K562 (cell line): ENCODE results near the gene ITPR2. TPM values are rescaled to one million over a fixed set of nuclear protein-coding genes. Genes with fewer than 3 reads are reported as not detected.

Experiments used
- ATAC-seq: fragments of 200-7000 bp; cut with Tn5 transposase; 3 replicates; pipeline ENCODE4 v1.9.1; 2020; ENCODE audit warnings: moderate library complexity
- BruUV-seq: library from RNA; stranded (reverse); fragments of 400-500 nt; replicated peaks from 2 replicates; lab custom pipeline; 2021; lab: Mats Ljungman, UMichigan
- CTCF ChIA-PET: fragments of 300-600 bp; formaldehyde crosslinking; extraction: SDS; loops from one replicate; lab custom pipeline; 2021; ENCODE audit warnings: low intra/inter-chr PET ratio; lab: Yijun Ruan, JAX
- POLR2A ChIA-PET: fragments of 300-600, 350-650 bp; sonication (Branson Sonifier 250); formaldehyde crosslinking; extraction: SDS; loops from one replicate; lab custom pipeline; 2021; ENCODE audit warnings: antibody characterized with exemption, inconsistent platforms; lab: Yijun Ruan, JAX
- DNase-seq, 4 experiments: peaks; one replicate each; pipeline versions ENCODE4 v3.0.0 to v3.0.0-alpha.2; 2011 to 2018; ENCODE audit warnings: low spot score in 3 of 4, mixed read lengths in 3 of 4; ENCODE audit errors: extremely low read depth in 1 of 4
- FAIRE-seq: peaks from 2 replicates; lab custom pipeline; 2011; peaks lifted over from hg19 to GRCh38; lab: Jason Lieb, UNC
- H2AFZ ChIP-seq: 2 replicates; pipeline ENCODE4 v1.6.0; 2011; ENCODE audit warnings: low read depth, low read length, control low read depth, inconsistent platforms
- H3K27ac ChIP-seq: fragments of 200-600 bp; 3 replicates; pipeline ENCODE4 v1.8.0; 2011; ENCODE audit warnings: low read depth, mild to moderate bottlenecking, control low read depth, inconsistent platforms, low read length, moderate library complexity, mixed read lengths; ENCODE audit errors: extremely low read depth
- H3K27me3 ChIP-seq, 2 experiments: fragments of 300-600 bp in 1 of 2; 2 replicates in 1 of 2; 3 replicates in 1 of 2; pipeline versions ENCODE4 v1.6.0 to v1.8.0; 2011; ENCODE audit warnings: inconsistent platforms in 2 of 2, low read length in 2 of 2, mild to moderate bottlenecking in 1 of 2, mixed read lengths in 1 of 2, moderate library complexity in 1 of 2; ENCODE audit not compliant: control insufficient read depth in 2 of 2, insufficient read depth in 2 of 2
- H3K36me3 ChIP-seq: fragments of 300-600 bp; 3 replicates; pipeline ENCODE4 v1.8.0; 2011; ENCODE audit warnings: mild to moderate bottlenecking, low read length, inconsistent platforms; ENCODE audit not compliant: control insufficient read depth, insufficient read depth
- H3K4me1 ChIP-seq, 2 experiments: fragments of 200-600 bp in 1 of 2; replicated peaks in 1 of 2; 2 replicates in 1 of 2; 3 replicates in 1 of 2; pipeline versions ENCODE4 v1.5.1 to v1.8.0; 2011; ENCODE audit warnings: inconsistent platforms in 2 of 2, low read length in 2 of 2, mild to moderate bottlenecking in 1 of 2, mixed read lengths in 1 of 2, moderate library complexity in 1 of 2; ENCODE audit not compliant: control insufficient read depth in 2 of 2, insufficient read depth in 2 of 2
- H3K4me2 ChIP-seq: 2 replicates; pipeline ENCODE4 v1.6.1; 2011; ENCODE audit warnings: low read length, control low read depth, inconsistent platforms, mixed read lengths; ENCODE audit not compliant: insufficient read depth
- H3K4me3 ChIP-seq: fragments of 200-600 bp; sonication (generic), shearing (Covaris generic); 2 replicates; pipeline ENCODE4 v1.5.1; 2016; ENCODE audit warnings: control low read depth, inconsistent platforms
- H3K79me2 ChIP-seq: fragments of 200-600 bp; 3 replicates; pipeline ENCODE4 v1.8.0; 2011; ENCODE audit warnings: low read length, inconsistent platforms; ENCODE audit not compliant: control insufficient read depth, insufficient read depth
- H3K9ac ChIP-seq, 2 experiments: 2 replicates each; pipeline versions ENCODE4 v1.6.0 to v1.6.1; 2011; ENCODE audit warnings: low read depth in 2 of 2, low read length in 2 of 2, control low read depth in 1 of 2, inconsistent platforms in 1 of 2, mild to moderate bottlenecking in 1 of 2, mixed read lengths in 1 of 2; ENCODE audit not compliant: insufficient read depth in 1 of 2
- H3K9me1 ChIP-seq: one replicate; pipeline ENCODE4 v1.6.0; 2011; ENCODE audit warnings: inconsistent platforms, mild to moderate bottlenecking, low read length, moderate library complexity; ENCODE audit not compliant: control insufficient read depth, insufficient read depth
- H3K9me3 ChIP-seq: replicated peaks from 2 replicates; pipeline ENCODE4 v1.5.1; 2011; ENCODE audit warnings: low read depth, low read length, inconsistent platforms; ENCODE audit not compliant: control insufficient read depth, insufficient read depth
- H4K20me1 ChIP-seq: replicated peaks from 2 replicates; pipeline ENCODE4 v1.6.1; 2011; ENCODE audit warnings: low read length, inconsistent platforms, mixed read lengths; ENCODE audit not compliant: control insufficient read depth, insufficient read depth
- BRCA1 ChIP-seq, 2 experiments: fragments of 450-650 bp in 1 of 2; sonication (generic) in 1 of 2; formaldehyde crosslinking in 1 of 2; IDR thresholded peaks; 2 replicates each; pipeline versions ENCODE4 v1.5.0 to v1.6.1; 2017 to 2020; ENCODE audit warnings: mild to moderate bottlenecking in 1 of 2, missing genetic modification reagents in 1 of 2
- CREM ChIP-seq: IDR thresholded peaks from 2 replicates; pipeline ENCODE4 v1.6.1; 2014; ENCODE audit warnings: antibody characterized with exemption, low read depth
- DDX20 ChIP-seq: fragments of 450-650 bp; IDR thresholded peaks from 2 replicates; pipeline ENCODE4 v1.6.1; 2016; ENCODE audit warnings: missing genetic modification characterization, low read depth, mild to moderate bottlenecking, missing compliant biosample characterization, moderate library complexity
- ETV5 ChIP-seq: sonication (generic); formaldehyde crosslinking; IDR thresholded peaks from 2 replicates; pipeline ENCODE4 v1.4.0; 2020; ENCODE audit warnings: low read depth, mild to moderate bottlenecking, missing genetic modification reagents
- GATAD2A ChIP-seq: fragments of 450-650 bp; IDR thresholded peaks from 2 replicates; pipeline ENCODE4 v1.6.1; 2017
- HEY1 ChIP-seq: fragments of 250-450 bp; sonication (Bioruptor Pico); IDR thresholded peaks from 2 replicates; pipeline ENCODE4 v1.5.0; 2020; ENCODE audit warnings: mild to moderate bottlenecking, moderate library complexity, borderline replicate concordance
- KLF10 ChIP-seq: fragments of 250-450 bp; sonication (Bioruptor Pico); IDR thresholded peaks from 2 replicates; pipeline ENCODE4 v1.6.1; 2021; ENCODE audit warnings: matching md5 sums
- MAFF ChIP-seq: IDR thresholded peaks from 2 replicates; pipeline ENCODE4 v1.6.1; 2012; ENCODE audit warnings: low read length, improper control_type of control experiment
- MEF2A ChIP-seq: IDR thresholded peaks from 2 replicates; pipeline ENCODE4 v1.6.1; 2011; ENCODE audit warnings: low read depth, mild to moderate bottlenecking, low read length, moderate library complexity; ENCODE audit not compliant: control insufficient read depth
- PHF8 ChIP-seq: fragments of 200-600 bp; sonication (generic); IDR thresholded peaks from 2 replicates; pipeline ENCODE4 v1.6.1; 2012; ENCODE audit warnings: mixed run types, mild to moderate bottlenecking, inconsistent platforms, low read length, moderate library complexity, borderline replicate concordance
- RNF2 ChIP-seq: sonication (generic); IDR thresholded peaks from 2 replicates; pipeline ENCODE4 v1.6.1; 2016
- SUPT5H ChIP-seq: fragments of 450-650 bp; IDR thresholded peaks from 2 replicates; pipeline ENCODE4 v1.6.1; 2016
- THRAP3 ChIP-seq: fragments of 450-650 bp; IDR thresholded peaks from 2 replicates; pipeline ENCODE4 v1.6.1; 2016; ENCODE audit warnings: mild to moderate bottlenecking, inconsistent platforms, borderline replicate concordance
- TRIM24 ChIP-seq, 2 experiments: fragments of 450-650 bp; IDR thresholded peaks; 2 replicates each; pipeline ENCODE4 v1.6.1; 2016
- XRCC3 ChIP-seq: fragments of 450-650 bp; IDR thresholded peaks from 2 replicates; pipeline ENCODE4 v1.6.1; 2017; ENCODE audit warnings: mild to moderate bottlenecking, moderate library complexity
- ZFP1 ChIP-seq: fragments of 450-650 bp; formaldehyde crosslinking; IDR thresholded peaks from 2 replicates; pipeline ENCODE4 v1.4.0; 2020; ENCODE audit warnings: mild to moderate bottlenecking, mixed read lengths
- ZNF133 ChIP-seq: fragments of 250-450 bp; sonication (Bioruptor Pico); IDR thresholded peaks from 2 replicates; pipeline ENCODE4 v1.4.0; 2020; ENCODE audit warnings: mild to moderate bottlenecking
- ZNF41 ChIP-seq: fragments of 250-450 bp; sonication (Bioruptor Pico); conservative IDR thresholded peaks from 2 replicates; pipeline ENCODE4 v1.4.0; 2020; ENCODE audit warnings: mild to moderate bottlenecking
- ZNF507 ChIP-seq: conservative IDR thresholded peaks from 2 replicates; pipeline ENCODE4 v1.6.1; 2017; ENCODE audit warnings: missing genetic modification characterization, missing compliant biosample characterization
- WGBS: fragments of 100-300 bp; shearing (Covaris generic); methylation state at CpG from one replicate; pipeline ENCODE4 v1.1.6; 2016; ENCODE audit warnings: low coverage, mixed read lengths; ENCODE audit not compliant: insufficient coverage; ENCODE audit errors: missing lambda C conversion rate; 5-methylcytosine and 5-hydroxymethylcytosine counted together
- in situ Hi-C: fragments of 300-500 bp; cut with MboI; formaldehyde crosslinking; loops from 4 replicates; pipeline ENCODE4 v1.15.0; 2018; ENCODE audit warnings: inconsistent platforms, mixed read lengths
- intact Hi-C: fragments of 100-400 bp; cut with micrococcal nuclease; formaldehyde crosslinking; loops from 2 replicates; pipeline ENCODE4 v1.14.2; 2022
- polyA plus RNA-seq, 8 experiments: library from polyadenylated mRNA; depleted of rRNA in 4 of 8; stranded (reverse) in 5 of 8; unstranded in 3 of 8; fragments of >200 nt; fragmentation: Nextera tagmentation in 2 of 8; fragmentation: Illumina TruSeq in 1 of 8; extraction: Ambion mirVana in 2 of 8; extraction: Trizol in 1 of 8; gene quantifications; 2 replicates each; pipeline versions ENCODE4 v1.2.1 to v1.2.3, GENCODE V29; 2011 to 2014; ENCODE audit warnings: inconsistent platforms in 1 of 8, missing spikeins in 1 of 8
- total RNA-seq, 7 experiments: library from RNA; depleted of rRNA in 6 of 7; stranded (reverse); fragments of >200 nt in 6 of 7; fragmentation: Illumina TruSeq in 2 of 7; extraction: Trizol in 2 of 7; gene quantifications; 2 replicates each; pipeline versions ENCODE4 v1.2.1 to v1.2.3, GENCODE V29; 2011 to 2021; ENCODE audit warnings: low replicate concordance in 1 of 7
- TF ChIP-seq, protein P1 (sequence below): fragments of 250-450 bp; sonication (Bioruptor Pico); IDR thresholded peaks from 2 replicates; pipeline ENCODE4 v1.8.0; 2022; ENCODE audit warnings: inconsistent platforms, mild to moderate bottlenecking, moderate library complexity, borderline replicate concordance
- TF ChIP-seq, protein P2 (sequence below): fragments of 450-650 bp; IDR thresholded peaks from 2 replicates; pipeline ENCODE4 v1.6.1; 2016; ENCODE audit warnings: missing biosample characterization, missing genetic modification characterization

The ITPR2 gene
- total and polyA plus RNA-seq, 9 of the 15 experiments (the other 6 are each of a cell fraction or from before 2014, with no cell fraction given), result 0.21 to 3.3 (median 0.95) TPM

DNA sequence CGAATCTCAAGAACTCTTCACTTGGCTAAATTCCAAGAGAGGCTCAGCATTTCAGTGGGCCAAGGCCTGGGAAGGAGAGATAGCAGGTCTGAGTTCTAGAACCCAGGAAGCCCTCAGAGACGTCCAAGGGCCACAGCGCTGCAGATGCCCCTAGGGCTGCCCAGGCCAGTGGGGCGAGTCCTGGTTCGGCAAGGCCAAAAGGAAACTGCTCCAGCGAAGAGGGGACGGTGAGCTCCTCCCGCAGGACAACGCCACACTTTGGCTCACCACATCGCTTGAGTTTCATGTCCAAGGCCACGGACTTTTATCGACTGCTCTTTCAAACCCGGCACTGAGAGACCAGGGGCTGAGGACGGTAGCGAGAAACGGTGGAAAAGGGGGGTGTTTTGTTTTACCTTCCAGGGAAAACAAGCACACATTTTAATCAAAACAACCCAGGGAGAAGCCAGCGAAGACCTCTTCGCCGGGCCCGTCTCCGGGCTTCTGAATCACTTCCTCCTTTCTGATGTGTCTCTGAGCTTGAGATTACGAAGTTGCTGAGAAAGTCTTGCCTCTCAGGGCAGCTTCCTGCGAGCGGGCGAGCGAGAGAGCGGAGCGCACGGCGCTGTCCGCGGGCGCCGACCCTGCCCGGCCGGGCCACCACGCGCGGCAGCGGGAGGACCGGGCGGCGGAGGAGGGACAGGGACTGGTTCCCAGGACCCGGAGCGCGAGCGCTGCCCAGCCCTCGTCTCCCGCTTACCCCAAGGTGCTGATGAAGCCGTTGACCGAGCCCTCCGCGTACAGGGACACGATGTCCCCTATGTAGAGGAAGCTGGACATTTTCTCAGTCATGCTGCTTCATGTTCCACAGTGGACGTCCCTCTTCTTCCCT, 808 bp downstream of the ITPR2 start:
- intact Hi-C loops (no loop called here), in situ Hi-C loops (no loop called here)
- ChIA-PET POLR2A (interaction anchor here (0.6 to 1.7 kb wide), 4 partner anchors 14 to 217 kb away, joined by 3 to 6 read pairs (median 4); no protein-coding TSS in a partner anchor), CTCF (interaction anchor here (0.6 kb wide), 1 partner anchor 12 kb away, joined by 3 read pairs; no protein-coding TSS in a partner anchor)
- Histone ChIP-seq H3K79me2 (no peaks in the 10 kb centered on the region), H3K27ac (peak overlapping the region; percentile 29), H3K9me1 (no peaks in the 10 kb centered on the region), H3K4me2 (peak overlapping the region; percentile 95), H3K9ac (peak overlapping the region; percentile 48 to 90), H3K36me3 (no peaks in the 10 kb centered on the region), H3K27me3 (peaks cover 0 to 7% of the 10 kb centered on the region in 2 experiments; a peak in 3 of 5 replicates), H2AFZ (peak overlapping the region; percentile 99), H3K9me3 (no peaks in the 10 kb centered on the region), H3K4me3 (peak overlapping the region; percentile 81), H4K20me1 (no peaks in the 10 kb centered on the region), H3K4me1 (peaks cover 3 to 22% of the 10 kb centered on the region in 2 experiments; a peak in 4 of 5 replicates)
- FAIRE-seq (peak; percentile 86), DNase-seq (peak; percentile 56 to 79 (median 66)), ATAC-seq (peak; percentile 82)
- no TSS peak for BruUV-seq
- WGBS, result 1% methylated on average over 50 of the region's 55 CpGs
- TF ChIP-seq TRIM24 (IDR thresholded peaks at IDR 0.05), result no peak
- TF ChIP-seq, protein P1, sequence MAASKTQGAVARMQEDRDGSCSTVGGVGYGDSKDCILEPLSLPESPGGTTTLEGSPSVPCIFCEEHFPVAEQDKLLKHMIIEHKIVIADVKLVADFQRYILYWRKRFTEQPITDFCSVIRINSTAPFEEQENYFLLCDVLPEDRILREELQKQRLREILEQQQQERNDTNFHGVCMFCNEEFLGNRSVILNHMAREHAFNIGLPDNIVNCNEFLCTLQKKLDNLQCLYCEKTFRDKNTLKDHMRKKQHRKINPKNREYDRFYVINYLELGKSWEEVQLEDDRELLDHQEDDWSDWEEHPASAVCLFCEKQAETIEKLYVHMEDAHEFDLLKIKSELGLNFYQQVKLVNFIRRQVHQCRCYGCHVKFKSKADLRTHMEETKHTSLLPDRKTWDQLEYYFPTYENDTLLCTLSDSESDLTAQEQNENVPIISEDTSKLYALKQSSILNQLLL, result no peak
- no peak for TF ChIP-seq THRAP3
- no peak for TF ChIP-seq ZFP1 (CRISPR knock-in tag)
- no peak for TF ChIP-seq SUPT5H
- TF ChIP-seq MEF2A, result no peak
- no peak for TF ChIP-seq CREM
- no peak for TF ChIP-seq ZNF41
- TF ChIP-seq PHF8, result peak; percentile 58
- no peak for TF ChIP-seq MAFF
- TF ChIP-seq, protein P2, sequence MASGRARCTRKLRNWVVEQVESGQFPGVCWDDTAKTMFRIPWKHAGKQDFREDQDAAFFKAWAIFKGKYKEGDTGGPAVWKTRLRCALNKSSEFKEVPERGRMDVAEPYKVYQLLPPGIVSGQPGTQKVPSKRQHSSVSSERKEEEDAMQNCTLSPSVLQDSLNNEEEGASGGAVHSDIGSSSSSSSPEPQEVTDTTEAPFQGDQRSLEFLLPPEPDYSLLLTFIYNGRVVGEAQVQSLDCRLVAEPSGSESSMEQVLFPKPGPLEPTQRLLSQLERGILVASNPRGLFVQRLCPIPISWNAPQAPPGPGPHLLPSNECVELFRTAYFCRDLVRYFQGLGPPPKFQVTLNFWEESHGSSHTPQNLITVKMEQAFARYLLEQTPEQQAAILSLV (tag), result no peak
- TF ChIP-seq ZNF507 (tag), result no peak
- TF ChIP-seq KLF10, result no peak
- no peak for TF ChIP-seq BRCA1 (IDR thresholded peaks at IDR 0.05)
- TF ChIP-seq BRCA1 (CRISPR knock-in tag; IDR thresholded peaks at IDR 0.05), result no peak
- no peak for TF ChIP-seq ZNF133 (CRISPR knock-in tag)
- no peak for TF ChIP-seq ETV5
- TF ChIP-seq GATAD2A, result no peak
- TF ChIP-seq XRCC3, result no peak
- TF ChIP-seq RNF2, result no peak; the same call in 1 of the 2 replicates
- no peak for TF ChIP-seq DDX20 (tag)
- TF ChIP-seq HEY1 (CRISPR knock-in tag), result no peak
